GM15510 (cell line): Measurements from ENCODE around the gene PSMD13.

Experiments used
- POLR2A ChIP-seq: IDR thresholded peaks from 3 replicates; pipeline ENCODE4 v1.6.1; 2011; ENCODE audit warnings: borderline replicate concordance; ENCODE audit not compliant: insufficient read length; ENCODE audit errors: extremely low read depth

PSMD13 gene

GRCh38 chr11:293852-294661 lies 57.3 kb downstream of the PSMD13 start:
- TF ChIP-seq POLR2A: no peak

GRCh38 chr11:294780-295179 lies 58.0 kb downstream of the PSMD13 start:
- no peak for TF ChIP-seq POLR2A

GRCh38 chr11:295351-296170 lies 58.8 kb downstream of the PSMD13 start:
- no peak for TF ChIP-seq POLR2A

DNA sequence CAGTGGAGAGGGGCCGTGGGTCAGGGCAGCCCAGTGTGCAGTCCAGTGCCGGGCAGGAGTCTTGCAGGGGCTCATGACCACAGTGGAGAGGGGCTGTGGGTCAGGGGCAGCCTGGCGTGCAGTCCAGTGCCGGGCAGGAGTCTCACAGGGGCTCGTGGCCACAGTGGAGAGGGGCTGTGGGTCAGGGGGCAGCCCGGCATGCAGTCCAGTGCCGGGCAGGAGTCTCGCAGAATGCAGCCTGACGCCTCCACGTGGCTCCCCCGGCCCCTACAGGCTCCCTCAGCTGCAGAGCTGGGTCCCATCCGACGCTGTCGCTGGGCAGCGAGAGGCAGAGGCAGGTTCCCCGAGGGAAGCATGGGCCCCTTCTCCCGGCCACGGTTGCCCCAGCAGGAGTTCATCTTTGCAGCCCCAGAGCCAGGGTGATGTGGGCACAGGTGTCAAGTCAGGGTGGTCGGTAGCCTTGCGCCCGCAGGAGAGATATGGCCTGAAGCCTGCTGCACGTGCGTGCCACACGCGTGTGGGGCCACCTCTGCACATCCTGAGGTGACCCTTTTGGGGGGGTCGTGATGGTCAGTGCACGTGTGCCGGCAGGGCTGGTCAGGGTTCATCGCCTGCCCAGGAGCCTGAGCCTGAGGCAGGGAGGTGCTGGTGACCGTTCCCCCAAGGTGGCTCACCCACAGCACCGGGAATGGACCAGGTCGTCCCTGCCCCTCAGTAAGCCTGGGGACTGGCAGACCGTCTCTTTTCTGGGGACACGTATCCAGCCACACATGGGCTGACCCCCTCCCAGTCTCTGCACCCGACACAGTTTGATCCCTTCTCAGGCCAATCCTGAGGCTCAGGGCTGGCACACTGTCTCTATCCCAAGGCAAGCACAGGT lies 59.6 kb downstream of the PSMD13 start:
- TF ChIP-seq POLR2A: no peak

- no peak for TF ChIP-seq POLR2A
Observed at GRCh38 chr11:297051-297585, 60.3 kb downstream of the PSMD13 start.

GRCh38 chr11:297586-298405 lies 61.0 kb downstream of the PSMD13 start:
- no peak for TF ChIP-seq POLR2A

DNA sequence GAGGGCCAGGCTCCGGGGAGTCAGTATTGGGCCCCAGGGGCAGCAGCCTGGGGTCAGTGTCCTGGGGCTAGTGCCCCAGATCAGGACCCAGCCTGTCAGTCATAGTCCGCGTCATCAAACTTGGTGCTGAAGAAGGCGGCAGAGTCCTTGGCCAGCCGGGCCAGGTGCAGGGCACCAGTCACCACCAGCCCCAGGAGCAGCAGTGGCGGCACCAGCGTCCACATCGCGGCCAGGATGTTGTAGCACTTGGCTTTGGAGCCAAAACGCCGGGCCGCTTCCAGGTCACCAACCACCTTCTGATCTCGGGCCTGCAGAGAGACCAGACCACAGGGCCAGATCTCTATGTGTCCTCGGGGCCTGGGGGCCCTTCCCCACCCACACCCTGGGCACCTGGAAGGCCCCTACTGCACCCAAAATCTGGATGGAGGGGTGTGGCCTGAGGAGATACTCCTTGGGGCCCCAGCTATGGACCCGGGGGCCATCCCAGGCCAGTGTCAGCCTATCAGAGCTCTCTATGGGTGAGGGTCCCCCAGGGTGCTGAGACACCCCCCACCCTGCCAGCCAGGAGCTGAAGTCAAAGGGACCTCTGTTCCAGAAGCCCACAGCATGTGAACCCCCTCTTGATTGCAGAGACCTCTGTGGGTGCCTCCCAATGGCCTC lies 61.8 kb downstream of the PSMD13 start:
- TF ChIP-seq POLR2A: no peak

DNA sequence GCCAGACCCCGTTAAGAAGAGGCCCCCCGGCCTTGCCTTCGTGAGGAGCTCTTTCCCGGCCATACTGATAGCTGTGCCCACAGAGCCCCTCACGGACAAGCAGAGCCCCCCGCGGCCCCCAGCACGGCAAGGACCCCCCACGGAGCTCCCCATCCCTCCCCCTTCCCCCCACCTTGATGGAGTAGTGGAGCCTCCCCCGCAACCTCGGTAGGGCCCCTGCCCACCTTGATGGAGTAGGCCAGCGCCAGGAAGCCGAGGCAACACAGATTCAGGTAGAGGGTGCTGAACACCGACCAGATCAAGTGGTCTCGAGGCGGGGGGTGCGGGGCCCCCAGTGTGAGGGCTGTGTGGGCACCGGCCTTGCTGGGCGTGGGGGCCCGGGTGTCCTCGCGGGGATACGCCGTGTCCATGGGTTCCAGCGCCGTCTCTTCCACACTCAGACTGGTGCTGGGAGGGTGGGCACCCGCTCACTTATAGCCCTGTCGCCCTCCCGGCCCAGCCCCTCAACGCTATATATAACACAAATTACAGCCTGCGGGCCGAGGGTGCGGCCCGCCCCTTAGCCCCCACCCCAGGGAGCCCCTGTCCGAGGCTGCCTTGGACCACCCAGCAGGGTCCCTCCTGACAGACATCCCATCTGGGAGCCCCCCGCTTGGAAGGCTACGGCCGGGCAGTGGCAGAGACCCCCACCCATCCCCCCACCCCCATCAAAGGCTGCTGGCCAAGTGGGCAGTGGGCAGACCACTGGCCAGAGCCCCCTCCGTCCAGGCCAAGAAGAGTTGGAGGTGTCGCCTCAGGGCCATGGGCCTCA lies 62.5 kb downstream of the PSMD13 start, which contains the start of gene IFITM5:
IFITM5 (minus strand) TSS at position 446 of the 811 bp plus-strand sequence; CDS start at position 410, 36 bp downstream.
- TF ChIP-seq POLR2A: no peak

- no peak for TF ChIP-seq POLR2A
Observed at GRCh38 chr11:299951-300735, 63.4 kb downstream of the PSMD13 start.
